ENCODE data around the gene LPCAT2.

The LPCAT2 gene

GRCh38 chr16:55475919-55476318 lies 33.0 kb upstream of the LPCAT2 start:
- no peak for ATAC-seq
- TF ChIP-seq POU6F1 (CRISPR knock-in tag; IDR thresholded peaks at IDR 0.05; ENCODE audit: borderline replicate concordance, low read depth) (no peak), ZNF565 (CRISPR knock-in tag; conservative IDR thresholded peaks at IDR 0.05; ENCODE audit: low read depth) (no peak), RARB (CRISPR knock-in tag; IDR thresholded peaks at IDR 0.05) (no peak), TCF4 (CRISPR knock-in tag; IDR thresholded peaks at IDR 0.05; ENCODE audit: borderline replicate concordance) (no peak), ZNF70 (CRISPR knock-in tag; IDR thresholded peaks at IDR 0.05) (no peak), BACH2 (CRISPR knock-in tag; IDR thresholded peaks at IDR 0.05; ENCODE audit: borderline replicate concordance) (no peak), TOX (CRISPR knock-in tag; IDR thresholded peaks at IDR 0.05; ENCODE audit: borderline replicate concordance) (no peak), GLIS3 (CRISPR knock-in tag; IDR thresholded peaks at IDR 0.05) (no peak), CSDC2 (CRISPR knock-in tag; IDR thresholded peaks at IDR 0.05) (no peak), ZNF8 (CRISPR knock-in tag; IDR thresholded peaks at IDR 0.05) (no peak), ISL1 (CRISPR knock-in tag; IDR thresholded peaks at IDR 0.05) (no peak), ZFP3 (CRISPR knock-in tag; IDR thresholded peaks at IDR 0.05) (no peak)

- no peak for TF ChIP-seq PPARA (CRISPR knock-in tag; IDR thresholded peaks at IDR 0.05; ENCODE audit: borderline replicate concordance)
- no peak for TF ChIP-seq OSR1 (CRISPR knock-in tag; IDR thresholded peaks at IDR 0.05)
- TF ChIP-seq ZFP30 (CRISPR knock-in tag; IDR thresholded peaks at IDR 0.05) = no peak
- TF ChIP-seq BACH2 (CRISPR knock-in tag; IDR thresholded peaks at IDR 0.05; ENCODE audit: borderline replicate concordance) = no peak
- TF ChIP-seq ARNTL (CRISPR knock-in tag; IDR thresholded peaks at IDR 0.05; ENCODE audit: borderline replicate concordance, low read depth) = no peak
- no peak for TF ChIP-seq GLIS3 (CRISPR knock-in tag; IDR thresholded peaks at IDR 0.05)
- no peak for TF ChIP-seq ZC3H10 (CRISPR knock-in tag; IDR thresholded peaks at IDR 0.05)
- TF ChIP-seq ZNF565 (CRISPR knock-in tag; conservative IDR thresholded peaks at IDR 0.05; ENCODE audit: low read depth) = no peak
Observed at GRCh38 chr16:55476625-55477533, 32.0 kb upstream of the LPCAT2 start.

GRCh38 chr16:55477736-55478135 lies 31.1 kb upstream of the LPCAT2 start:
- no peak for TF ChIP-seq CSRNP3 (CRISPR knock-in tag; IDR thresholded peaks at IDR 0.05)
- TF ChIP-seq ZFP30 (CRISPR knock-in tag; IDR thresholded peaks at IDR 0.05) = no peak
- TF ChIP-seq GLIS3 (CRISPR knock-in tag; IDR thresholded peaks at IDR 0.05) = no peak
- TF ChIP-seq POU6F1 (CRISPR knock-in tag; IDR thresholded peaks at IDR 0.05; ENCODE audit: borderline replicate concordance, low read depth) = no peak
- TF ChIP-seq ZFP3 (CRISPR knock-in tag; IDR thresholded peaks at IDR 0.05) = no peak
- no peak for TF ChIP-seq ZC3H10 (CRISPR knock-in tag; IDR thresholded peaks at IDR 0.05)
- no peak for TF ChIP-seq OSR1 (CRISPR knock-in tag; IDR thresholded peaks at IDR 0.05)
- TF ChIP-seq BACH2 (CRISPR knock-in tag; IDR thresholded peaks at IDR 0.05; ENCODE audit: borderline replicate concordance) = no peak
- TF ChIP-seq PATZ1 (CRISPR knock-in tag; IDR thresholded peaks at IDR 0.05; ENCODE audit: borderline replicate concordance) = no peak
- no peak for TF ChIP-seq TSHZ2 (CRISPR knock-in tag; IDR thresholded peaks at IDR 0.05)
- TF ChIP-seq SNAI2 (CRISPR knock-in tag; IDR thresholded peaks at IDR 0.05) = no peak
- no peak for TF ChIP-seq CREB5 (CRISPR knock-in tag; IDR thresholded peaks at IDR 0.05; ENCODE audit: low read depth)
- no peak for TF ChIP-seq ARNTL (CRISPR knock-in tag; IDR thresholded peaks at IDR 0.05; ENCODE audit: borderline replicate concordance, low read depth)
- no peak for TF ChIP-seq TOX (CRISPR knock-in tag; IDR thresholded peaks at IDR 0.05; ENCODE audit: borderline replicate concordance)
- no peak for TF ChIP-seq ZNF70 (CRISPR knock-in tag; IDR thresholded peaks at IDR 0.05)
- no peak for TF ChIP-seq ISL1 (CRISPR knock-in tag; IDR thresholded peaks at IDR 0.05)
- TF ChIP-seq ZNF8 (CRISPR knock-in tag; IDR thresholded peaks at IDR 0.05) = no peak
- no peak for TF ChIP-seq CSDC2 (CRISPR knock-in tag; IDR thresholded peaks at IDR 0.05)
- no peak for TF ChIP-seq ZNF565 (CRISPR knock-in tag; conservative IDR thresholded peaks at IDR 0.05; ENCODE audit: low read depth)
- TF ChIP-seq TCF4 (CRISPR knock-in tag; IDR thresholded peaks at IDR 0.05; ENCODE audit: borderline replicate concordance) = no peak
- no peak for ATAC-seq

More at GRCh38 chr16:55476625-55477533, 32.0 kb upstream of the LPCAT2 start:
- peak; percentile 35 for ATAC-seq
